ENCODE measurements around the gene SLC39A9.

DNA sequence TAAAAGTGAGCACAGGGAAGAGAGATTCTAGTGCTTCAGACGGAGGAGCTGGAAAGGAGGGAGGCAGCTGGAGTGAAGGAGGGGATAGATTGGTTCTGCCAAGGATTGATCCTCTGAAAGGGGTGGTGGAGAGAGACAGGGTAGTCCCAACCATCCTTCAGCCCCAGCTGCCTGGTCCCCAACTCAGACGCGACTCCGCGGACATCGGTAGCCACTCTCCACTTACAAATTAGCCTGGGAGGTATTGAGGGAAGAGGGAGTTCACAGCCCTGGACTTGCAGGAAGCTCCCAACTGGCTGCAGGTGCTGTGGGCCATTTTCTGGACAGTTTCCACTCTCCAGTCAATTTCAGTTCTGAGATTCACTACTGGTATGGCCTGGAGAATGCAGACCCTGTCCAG lies 87.2 kb downstream of the SLC39A9 start:
- TF ChIP-seq, protein P1, sequence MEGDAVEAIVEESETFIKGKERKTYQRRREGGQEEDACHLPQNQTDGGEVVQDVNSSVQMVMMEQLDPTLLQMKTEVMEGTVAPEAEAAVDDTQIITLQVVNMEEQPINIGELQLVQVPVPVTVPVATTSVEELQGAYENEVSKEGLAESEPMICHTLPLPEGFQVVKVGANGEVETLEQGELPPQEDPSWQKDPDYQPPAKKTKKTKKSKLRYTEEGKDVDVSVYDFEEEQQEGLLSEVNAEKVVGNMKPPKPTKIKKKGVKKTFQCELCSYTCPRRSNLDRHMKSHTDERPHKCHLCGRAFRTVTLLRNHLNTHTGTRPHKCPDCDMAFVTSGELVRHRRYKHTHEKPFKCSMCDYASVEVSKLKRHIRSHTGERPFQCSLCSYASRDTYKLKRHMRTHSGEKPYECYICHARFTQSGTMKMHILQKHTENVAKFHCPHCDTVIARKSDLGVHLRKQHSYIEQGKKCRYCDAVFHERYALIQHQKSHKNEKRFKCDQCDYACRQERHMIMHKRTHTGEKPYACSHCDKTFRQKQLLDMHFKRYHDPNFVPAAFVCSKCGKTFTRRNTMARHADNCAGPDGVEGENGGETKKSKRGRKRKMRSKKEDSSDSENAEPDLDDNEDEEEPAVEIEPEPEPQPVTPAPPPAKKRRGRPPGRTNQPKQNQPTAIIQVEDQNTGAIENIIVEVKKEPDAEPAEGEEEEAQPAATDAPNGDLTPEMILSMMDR (conservative IDR thresholded peaks at IDR 0.05; ENCODE audit: low read depth in 2 of 2) = no peak
- TF ChIP-seq, protein P2, sequence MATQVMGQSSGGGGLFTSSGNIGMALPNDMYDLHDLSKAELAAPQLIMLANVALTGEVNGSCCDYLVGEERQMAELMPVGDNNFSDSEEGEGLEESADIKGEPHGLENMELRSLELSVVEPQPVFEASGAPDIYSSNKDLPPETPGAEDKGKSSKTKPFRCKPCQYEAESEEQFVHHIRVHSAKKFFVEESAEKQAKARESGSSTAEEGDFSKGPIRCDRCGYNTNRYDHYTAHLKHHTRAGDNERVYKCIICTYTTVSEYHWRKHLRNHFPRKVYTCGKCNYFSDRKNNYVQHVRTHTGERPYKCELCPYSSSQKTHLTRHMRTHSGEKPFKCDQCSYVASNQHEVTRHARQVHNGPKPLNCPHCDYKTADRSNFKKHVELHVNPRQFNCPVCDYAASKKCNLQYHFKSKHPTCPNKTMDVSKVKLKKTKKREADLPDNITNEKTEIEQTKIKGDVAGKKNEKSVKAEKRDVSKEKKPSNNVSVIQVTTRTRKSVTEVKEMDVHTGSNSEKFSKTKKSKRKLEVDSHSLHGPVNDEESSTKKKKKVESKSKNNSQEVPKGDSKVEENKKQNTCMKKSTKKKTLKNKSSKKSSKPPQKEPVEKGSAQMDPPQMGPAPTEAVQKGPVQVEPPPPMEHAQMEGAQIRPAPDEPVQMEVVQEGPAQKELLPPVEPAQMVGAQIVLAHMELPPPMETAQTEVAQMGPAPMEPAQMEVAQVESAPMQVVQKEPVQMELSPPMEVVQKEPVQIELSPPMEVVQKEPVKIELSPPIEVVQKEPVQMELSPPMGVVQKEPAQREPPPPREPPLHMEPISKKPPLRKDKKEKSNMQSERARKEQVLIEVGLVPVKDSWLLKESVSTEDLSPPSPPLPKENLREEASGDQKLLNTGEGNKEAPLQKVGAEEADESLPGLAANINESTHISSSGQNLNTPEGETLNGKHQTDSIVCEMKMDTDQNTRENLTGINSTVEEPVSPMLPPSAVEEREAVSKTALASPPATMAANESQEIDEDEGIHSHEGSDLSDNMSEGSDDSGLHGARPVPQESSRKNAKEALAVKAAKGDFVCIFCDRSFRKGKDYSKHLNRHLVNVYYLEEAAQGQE (IDR thresholded peaks at IDR 0.05; ENCODE audit: unreplicated experiment) = no peak
- no peak for TF ChIP-seq EZH2phosphoT487 (IDR thresholded peaks at IDR 0.05; ENCODE audit: unreplicated experiment)
- TF ChIP-seq, protein P3, sequence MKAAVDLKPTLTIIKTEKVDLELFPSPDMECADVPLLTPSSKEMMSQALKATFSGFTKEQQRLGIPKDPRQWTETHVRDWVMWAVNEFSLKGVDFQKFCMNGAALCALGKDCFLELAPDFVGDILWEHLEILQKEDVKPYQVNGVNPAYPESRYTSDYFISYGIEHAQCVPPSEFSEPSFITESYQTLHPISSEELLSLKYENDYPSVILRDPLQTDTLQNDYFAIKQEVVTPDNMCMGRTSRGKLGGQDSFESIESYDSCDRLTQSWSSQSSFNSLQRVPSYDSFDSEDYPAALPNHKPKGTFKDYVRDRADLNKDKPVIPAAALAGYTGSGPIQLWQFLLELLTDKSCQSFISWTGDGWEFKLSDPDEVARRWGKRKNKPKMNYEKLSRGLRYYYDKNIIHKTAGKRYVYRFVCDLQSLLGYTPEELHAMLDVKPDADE (IDR thresholded peaks at IDR 0.05) = no peak

All from GM23338 (cell line).